EL (cell line): ENCODE measurements around the gene SMTNL2.
"Not testable (repeated sequence)": the region's sequence is repeated elsewhere in the genome, so short reads cannot be mapped to it uniquely, and the experiment has no call there.

Source experiments
- DNase-seq: peaks from one replicate; pipeline ENCODE4 v3.0.0-alpha.2; 2016

Gene SMTNL2

GRCh38 chr17:4639301-4640059, 55.2 kb downstream of the SMTNL2 start:
- peak; percentile 37 for DNase-seq

GRCh38 chr17:4640569-4641188, 56.4 kb downstream of the SMTNL2 start:
- not testable (repeated sequence) for DNase-seq

GRCh38 chr17:4641297-4642195, 57.2 kb downstream of the SMTNL2 start, which contains the start of gene ALOX15:
TSS of gene ALOX15 (minus strand) at chr17:4641678. CDS start at chr17:4641651, 27 bp downstream.
- no peak for DNase-seq

- no peak for DNase-seq
Observed at GRCh38 chr17:4642286-4642685, 58.0 kb downstream of the SMTNL2 start.

- no peak for DNase-seq
Observed at GRCh38 chr17:4643676-4644075, 59.3 kb downstream of the SMTNL2 start.

DNA sequence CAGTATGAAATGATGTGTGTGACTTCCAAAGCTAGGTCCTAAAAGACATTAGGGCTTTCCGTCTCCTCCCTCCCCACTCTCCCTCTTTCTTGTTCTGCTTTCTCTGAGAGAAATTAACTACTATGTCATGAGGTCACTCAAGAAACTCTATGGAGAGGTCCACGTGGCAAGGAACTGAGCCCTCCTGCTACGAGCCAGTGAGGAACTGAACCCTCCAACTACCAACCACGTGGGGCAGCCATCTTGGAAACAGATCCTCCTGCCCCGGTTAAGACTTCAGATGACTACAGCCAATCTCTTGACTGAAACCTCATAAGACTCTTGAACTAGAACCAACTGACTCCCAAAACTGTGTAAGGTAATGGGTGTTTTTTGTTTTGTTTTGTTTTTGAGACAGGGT, 61.3 kb downstream of the SMTNL2 start:
- no peak for DNase-seq

- no peak for DNase-seq
Observed at GRCh38 chr17:4648741-4649140, 64.4 kb downstream of the SMTNL2 start.

DNA sequence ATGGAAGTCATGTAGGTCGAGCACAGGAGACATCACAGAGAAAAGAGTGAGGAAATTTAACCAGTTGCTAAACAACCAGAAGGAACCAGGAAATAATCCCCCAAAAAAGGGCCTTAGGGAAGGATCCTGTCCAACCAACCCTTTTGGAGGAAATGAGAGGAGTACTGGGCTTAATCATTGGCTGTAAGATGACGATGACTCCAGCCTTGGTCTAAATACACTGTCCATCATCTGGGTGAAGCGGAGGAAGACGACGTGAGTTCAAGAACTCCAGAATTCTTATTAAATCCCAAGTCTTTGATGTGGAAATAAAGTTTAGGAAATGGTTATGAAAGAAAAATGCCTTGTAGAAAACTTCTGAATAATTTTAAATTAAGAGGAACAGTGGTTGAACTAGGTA, 68.7 kb downstream of the SMTNL2 start:
- DNase-seq = no peak

- not testable (repeated sequence) for DNase-seq
Observed at GRCh38 chr17:4655933-4656332, 71.6 kb downstream of the SMTNL2 start.

GRCh38 chr17:4657678-4658077, 73.3 kb downstream of the SMTNL2 start:
- DNase-seq = no peak
